Measurements from ENCODE around the gene ZNF609.

DNA sequence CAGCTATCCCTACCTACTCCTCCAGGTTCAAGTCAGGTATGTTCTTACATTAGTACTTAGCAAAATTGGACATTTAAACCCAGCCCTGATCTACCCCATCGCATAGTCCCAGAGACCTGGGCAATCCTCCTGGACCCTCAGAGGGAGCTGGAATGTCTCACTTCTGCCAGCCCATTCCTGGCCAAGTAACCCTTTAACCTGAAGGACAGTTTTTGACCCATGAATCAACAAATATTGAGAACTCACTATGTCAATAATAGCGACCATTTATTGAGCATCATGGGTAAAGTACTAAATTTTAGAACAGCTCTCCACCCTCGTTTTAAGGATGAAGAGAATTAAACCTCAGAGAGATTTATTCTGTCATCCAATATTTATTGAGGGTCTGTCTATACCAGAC is 244.6 kb downstream of the ZNF609 start:
- TF ChIP-seq, protein P1, sequence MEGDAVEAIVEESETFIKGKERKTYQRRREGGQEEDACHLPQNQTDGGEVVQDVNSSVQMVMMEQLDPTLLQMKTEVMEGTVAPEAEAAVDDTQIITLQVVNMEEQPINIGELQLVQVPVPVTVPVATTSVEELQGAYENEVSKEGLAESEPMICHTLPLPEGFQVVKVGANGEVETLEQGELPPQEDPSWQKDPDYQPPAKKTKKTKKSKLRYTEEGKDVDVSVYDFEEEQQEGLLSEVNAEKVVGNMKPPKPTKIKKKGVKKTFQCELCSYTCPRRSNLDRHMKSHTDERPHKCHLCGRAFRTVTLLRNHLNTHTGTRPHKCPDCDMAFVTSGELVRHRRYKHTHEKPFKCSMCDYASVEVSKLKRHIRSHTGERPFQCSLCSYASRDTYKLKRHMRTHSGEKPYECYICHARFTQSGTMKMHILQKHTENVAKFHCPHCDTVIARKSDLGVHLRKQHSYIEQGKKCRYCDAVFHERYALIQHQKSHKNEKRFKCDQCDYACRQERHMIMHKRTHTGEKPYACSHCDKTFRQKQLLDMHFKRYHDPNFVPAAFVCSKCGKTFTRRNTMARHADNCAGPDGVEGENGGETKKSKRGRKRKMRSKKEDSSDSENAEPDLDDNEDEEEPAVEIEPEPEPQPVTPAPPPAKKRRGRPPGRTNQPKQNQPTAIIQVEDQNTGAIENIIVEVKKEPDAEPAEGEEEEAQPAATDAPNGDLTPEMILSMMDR (IDR thresholded peaks at IDR 0.05; ENCODE audit: poor library complexity) = no peak
- TF ChIP-seq EZH2 (IDR thresholded peaks at IDR 0.05; ENCODE audit: borderline replicate concordance) = no peak
